K562 (cell line): ENCODE data around the gene ANKMY2. TPM values are rescaled to one million over a fixed set of nuclear protein-coding genes. Genes with fewer than 3 reads are reported as not detected.
A peak's percentile ranks its signal among the peaks of the same experiment; 100 is the strongest.

Experiments
- ARID3A ChIP-seq: IDR thresholded peaks from 2 replicates; pipeline ENCODE4 v1.6.1; 2012; ENCODE audit warnings: low read depth, low read length, improper control_type of control experiment, borderline replicate concordance
- BCLAF1 ChIP-seq, 2 experiments: fragments of 450-650 bp in 1 of 2; IDR thresholded peaks; 2 replicates each; pipeline ENCODE4 v1.6.1; 2011 to 2017; ENCODE audit warnings: low read depth in 2 of 2, antibody characterized with exemption in 1 of 2, borderline replicate concordance in 1 of 2, low read length in 1 of 2, mild to moderate bottlenecking in 1 of 2, mixed read lengths in 1 of 2; ENCODE audit not compliant: control insufficient read depth in 1 of 2
- CREM ChIP-seq: IDR thresholded peaks from 2 replicates; pipeline ENCODE4 v1.6.1; 2014; ENCODE audit warnings: antibody characterized with exemption, low read depth
- FOXM1 ChIP-seq, 2 experiments: fragments of 450-650 bp in 1 of 2; sonication (generic) in 1 of 2; formaldehyde crosslinking in 1 of 2; IDR thresholded peaks; 2 replicates each; pipeline versions ENCODE4 v1.6.1 to v1.9.0; 2017 to 2022; ENCODE audit warnings: low read depth in 2 of 2, mild to moderate bottlenecking in 2 of 2, missing genetic modification reagents in 1 of 2, moderate library complexity in 1 of 2
- GABPB1 ChIP-seq: sonication (generic); formaldehyde crosslinking; IDR thresholded peaks from 2 replicates; pipeline ENCODE4 v1.8.0; 2022; ENCODE audit warnings: mild to moderate bottlenecking, missing genetic modification reagents
- GABPB2 ChIP-seq: fragments of 250-450 bp; sonication (Bioruptor Pico); conservative IDR thresholded peaks from 2 replicates; pipeline ENCODE4 v1.5.1; 2021; ENCODE audit warnings: mild to moderate bottlenecking
- HINFP ChIP-seq: fragments of 450-650 bp; conservative IDR thresholded peaks from 2 replicates; pipeline ENCODE4 v1.6.1; 2016; ENCODE audit warnings: missing genetic modification characterization, low read depth, mild to moderate bottlenecking, control low read depth, missing compliant biosample characterization
- NCOA4 ChIP-seq: fragments of 450-650 bp; IDR thresholded peaks from 2 replicates; pipeline ENCODE4 v1.6.1; 2018; ENCODE audit warnings: mild to moderate bottlenecking; ENCODE audit not compliant: partially characterized antibody
- NR0B1 ChIP-seq: fragments of 450-650 bp; IDR thresholded peaks from one replicate; pipeline ENCODE4 v1.6.1; 2018; ENCODE audit warnings: mild to moderate bottlenecking, moderate library complexity; ENCODE audit not compliant: partially characterized antibody
- POLR2G ChIP-seq: fragments of 200-400 bp; formaldehyde crosslinking; IDR thresholded peaks from 2 replicates; pipeline ENCODE4 v1.6.1; 2017; ENCODE audit warnings: low read depth, mild to moderate bottlenecking, antibody characterized with exemption, low read length, moderate library complexity
- RAD21 ChIP-seq, 2 experiments: fragments of 250-450 bp in 1 of 2; fragments of 450-650 bp in 1 of 2; sonication (Bioruptor Pico) in 1 of 2; formaldehyde crosslinking in 1 of 2; IDR thresholded peaks in 1 of 2; conservative IDR thresholded peaks in 1 of 2; 2 replicates each; pipeline versions ENCODE4 v1.4.0 to v1.8.0; 2020 to 2022; ENCODE audit warnings: mild to moderate bottlenecking in 2 of 2, moderate library complexity in 1 of 2
- RBM25 ChIP-seq: fragments of 200-400 bp; formaldehyde crosslinking; IDR thresholded peaks from 2 replicates; pipeline ENCODE4 v1.6.1; 2018; ENCODE audit warnings: low read length, low read depth, moderate library complexity; ENCODE audit not compliant: severe bottlenecking
- USF1 ChIP-seq: sonication (generic); formaldehyde crosslinking; IDR thresholded peaks from 2 replicates; pipeline ENCODE4 v1.9.0; 2022; ENCODE audit warnings: mild to moderate bottlenecking, missing genetic modification reagents
- ZNF277 ChIP-seq: fragments of 250-450 bp; sonication (Bioruptor Pico); IDR thresholded peaks from 2 replicates; pipeline ENCODE4 v1.8.0; 2022; ENCODE audit warnings: inconsistent platforms, mild to moderate bottlenecking, moderate library complexity, borderline replicate concordance
- polyA plus RNA-seq, 8 experiments: library from polyadenylated mRNA; depleted of rRNA in 4 of 8; stranded (reverse) in 5 of 8; unstranded in 3 of 8; fragments of >200 nt; fragmentation: Nextera tagmentation in 2 of 8; fragmentation: Illumina TruSeq in 1 of 8; extraction: Ambion mirVana in 2 of 8; extraction: Trizol in 1 of 8; gene quantifications; 2 replicates each; pipeline versions ENCODE4 v1.2.1 to v1.2.3, GENCODE V29; 2011 to 2014; ENCODE audit warnings: inconsistent platforms in 1 of 8, missing spikeins in 1 of 8
- total RNA-seq, 7 experiments: library from RNA; depleted of rRNA in 6 of 7; stranded (reverse); fragments of >200 nt in 6 of 7; fragmentation: Illumina TruSeq in 2 of 7; extraction: Trizol in 2 of 7; gene quantifications; 2 replicates each; pipeline versions ENCODE4 v1.2.1 to v1.2.3, GENCODE V29; 2011 to 2021; ENCODE audit warnings: low replicate concordance in 1 of 7

The ANKMY2 gene
- total and polyA plus RNA-seq, 9 of the 15 experiments (the other 6 are each of a cell fraction or from before 2014, with no cell fraction given) = 38.9 to 71.5 (median 48.8) TPM

- TF ChIP-seq NCOA4 (no peak), RBM25 (no peak), USF1 (CRISPR knock-in tag) (no peak), GABPB2 (CRISPR knock-in tag) (no peak), FOXM1 (IDR thresholded peaks at IDR 0.05; ENCODE audit: low read depth) (no peak), FOXM1 (CRISPR knock-in tag; IDR thresholded peaks at IDR 0.05; ENCODE audit: low read depth) (no peak), BCLAF1 (IDR thresholded peaks at IDR 0.05; ENCODE audit: borderline replicate concordance in 1 of 2, control insufficient read depth in 1 of 2, low read depth in 2 of 2, low read length in 1 of 2) (no peak), NR0B1 (no peak), RAD21 (CRISPR knock-in tag; conservative IDR thresholded peaks at IDR 0.05 in 1 of 2, IDR thresholded peaks at IDR 0.05 in 1 of 2) (peak in 1 of 2 experiments; percentile 25; a peak in 1 of 4 replicates), CREM (peak; percentile 81), HINFP (tag) (peak; percentile 84), GABPB1 (CRISPR knock-in tag) (no peak), ARID3A (no peak), POLR2G (no peak), ZNF277 (no peak)
These were observed 22.7 kb upstream of the ANKMY2 start (continued) for GRCh38 chr7:16668049-16668858.
